Activated T-helper 1 cell treated with anti-CD3 and anti-CD28 coated beads, Interleukin-12 subunit alpha, Interleukin-12 subunit beta, Interleukin-2, Interleukin-4 antibody, amounts not matched to agents 30 ng/mL and 10 ng/mL and 1 ng/mL, durations not matched to agents 14 hours and 24 hours and 36 hours (primary cell): ENCODE results near the gene UBE3C. TPM values are rescaled to one million over a fixed set of nuclear protein-coding genes. Genes with fewer than 3 reads are reported as not detected.

ENCODE experiments used
- DNase-seq: peaks from one replicate; pipeline ENCODE4 v3.0.0; 2021; ENCODE audit warnings: low spot score
- H3K27ac Mint-ChIP-seq: one replicate; pipeline ENCODE4 v1.8.0; 2021; ENCODE audit warnings: mild to moderate bottlenecking, mixed read lengths
- H3K27me3 Mint-ChIP-seq: one replicate; pipeline ENCODE4 v1.8.0; 2022; ENCODE audit warnings: mild to moderate bottlenecking, moderate library complexity, mixed read lengths; ENCODE audit not compliant: insufficient read depth
- H3K36me3 Mint-ChIP-seq: one replicate; pipeline ENCODE4 v1.8.0; 2021; ENCODE audit warnings: low read depth, mixed read lengths
- H3K4me1 Mint-ChIP-seq: one replicate; pipeline ENCODE4 v1.8.0; 2021; ENCODE audit warnings: low read depth, mixed read lengths
- H3K4me3 Mint-ChIP-seq: one replicate; pipeline ENCODE4 v1.8.0; 2021; ENCODE audit warnings: mild to moderate bottlenecking, moderate library complexity, mixed read lengths
- H3K9me3 Mint-ChIP-seq: one replicate; pipeline ENCODE4 v1.8.0; 2021; ENCODE audit warnings: mixed read lengths
- intact Hi-C: fragments of 100-400 bp; cut with micrococcal nuclease; formaldehyde crosslinking; loops from one replicate; pipeline ENCODE4 v1.15.1; 2024
- total RNA-seq: library from RNA; stranded (reverse); gene quantifications from 2 replicates; pipeline ENCODE4 v1.2.3, GENCODE V29; 2022

UBE3C gene
- total RNA-seq, 1 donor from 2014 or later, result 91.5 TPM

DNA sequence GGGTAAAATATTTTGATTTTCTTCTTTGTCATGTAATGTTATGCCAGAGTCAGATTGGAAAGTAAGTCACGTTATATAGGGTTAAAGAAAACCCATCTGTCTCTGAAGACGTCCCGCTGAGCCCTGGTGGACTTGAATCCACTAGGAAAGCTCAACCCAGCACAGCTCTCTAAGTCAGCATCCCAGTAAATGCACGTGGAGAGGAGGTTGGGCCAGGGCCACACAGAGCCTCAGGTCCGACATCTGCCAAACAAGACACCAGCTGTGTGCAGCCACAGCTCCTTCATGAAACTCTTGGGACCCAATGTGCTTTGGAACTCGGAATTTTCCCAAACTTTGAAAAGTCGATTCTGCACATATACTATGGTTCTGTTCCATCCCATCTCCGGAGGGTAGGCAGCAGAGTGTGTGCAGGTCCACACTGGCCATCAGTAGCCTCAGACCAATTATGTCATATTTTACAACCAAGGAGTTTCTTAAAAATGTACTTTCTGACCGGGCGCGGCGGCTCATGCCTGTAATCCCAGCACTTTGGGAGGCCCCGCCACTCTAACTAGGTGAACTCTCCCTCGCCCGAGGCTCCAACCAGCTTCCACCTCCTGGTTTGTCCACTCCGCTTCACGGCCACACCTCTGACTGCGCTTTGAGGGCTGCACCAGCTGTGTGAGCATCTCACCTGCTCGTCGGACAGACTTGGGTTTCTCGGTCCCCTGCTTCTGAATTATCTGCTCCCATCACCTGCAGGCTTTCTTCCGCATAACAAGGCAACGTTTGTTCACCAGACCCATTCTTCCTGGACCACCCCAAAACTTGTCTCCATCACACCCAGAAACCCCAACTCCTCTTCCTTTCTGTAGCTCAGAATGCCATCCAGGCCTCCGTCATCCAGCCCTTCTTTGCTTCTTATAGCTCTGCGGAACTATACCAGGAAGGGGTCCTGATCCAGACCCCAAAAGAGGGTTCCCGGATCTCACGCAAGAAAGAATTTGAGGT is 168.4 kb downstream of the UBE3C start:
- H3K36me3 Mint-ChIP-seq, result no peaks in the 10 kb centered on the region
- H3K9me3 Mint-ChIP-seq, result no peaks in the 10 kb centered on the region
- H3K4me3 Mint-ChIP-seq, result no peak overlapping the region
- peak overlapping the region; percentile 67 for H3K27ac Mint-ChIP-seq
- no peak for DNase-seq
- H3K4me1 Mint-ChIP-seq, result peaks cover 39% of the 10 kb centered on the region
- no peaks in the 10 kb centered on the region for H3K27me3 Mint-ChIP-seq
- intact Hi-C loops, result no loop called here

DNA sequence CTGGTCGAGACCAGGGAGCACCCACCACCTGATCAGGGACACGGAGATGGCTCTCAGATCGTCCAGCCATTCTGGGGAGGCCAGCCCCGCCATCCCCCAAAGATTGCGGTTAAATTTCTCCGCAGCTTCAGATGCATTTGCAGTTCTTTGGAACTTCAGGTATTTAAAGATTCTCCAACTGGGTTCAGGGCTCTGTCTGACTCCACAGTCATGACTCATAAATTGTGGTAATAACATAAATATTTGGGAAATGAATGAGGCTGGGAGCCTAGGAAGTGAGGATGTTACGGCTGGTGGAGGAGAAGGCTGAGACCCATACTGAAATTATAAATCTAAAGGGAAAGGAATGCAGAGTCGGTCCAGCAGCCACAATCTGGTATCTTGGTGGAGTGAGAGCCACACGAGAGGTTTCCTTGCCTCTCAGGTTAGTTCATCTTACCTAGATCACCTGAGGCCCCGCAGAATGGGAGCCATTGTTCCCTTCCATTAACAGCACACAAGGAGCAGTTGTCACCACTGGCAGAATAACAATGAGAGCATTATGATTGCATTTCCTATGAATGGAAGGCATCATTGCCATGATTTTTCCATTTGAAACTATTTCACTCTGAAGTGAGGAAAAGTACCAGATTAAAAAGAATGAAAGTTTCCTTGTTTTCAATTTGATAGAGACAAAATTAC is 171.4 kb downstream of the UBE3C start:
- intact Hi-C loops, result no loop called here
- H3K4me3 Mint-ChIP-seq, result no peak overlapping the region
- DNase-seq, result no peak
- no peaks in the 10 kb centered on the region for H3K9me3 Mint-ChIP-seq
- H3K4me1 Mint-ChIP-seq, result peaks cover 26% of the 10 kb centered on the region
- no peak overlapping the region for H3K27ac Mint-ChIP-seq
- no peaks in the 10 kb centered on the region for H3K36me3 Mint-ChIP-seq
- no peaks in the 10 kb centered on the region for H3K27me3 Mint-ChIP-seq

DNA sequence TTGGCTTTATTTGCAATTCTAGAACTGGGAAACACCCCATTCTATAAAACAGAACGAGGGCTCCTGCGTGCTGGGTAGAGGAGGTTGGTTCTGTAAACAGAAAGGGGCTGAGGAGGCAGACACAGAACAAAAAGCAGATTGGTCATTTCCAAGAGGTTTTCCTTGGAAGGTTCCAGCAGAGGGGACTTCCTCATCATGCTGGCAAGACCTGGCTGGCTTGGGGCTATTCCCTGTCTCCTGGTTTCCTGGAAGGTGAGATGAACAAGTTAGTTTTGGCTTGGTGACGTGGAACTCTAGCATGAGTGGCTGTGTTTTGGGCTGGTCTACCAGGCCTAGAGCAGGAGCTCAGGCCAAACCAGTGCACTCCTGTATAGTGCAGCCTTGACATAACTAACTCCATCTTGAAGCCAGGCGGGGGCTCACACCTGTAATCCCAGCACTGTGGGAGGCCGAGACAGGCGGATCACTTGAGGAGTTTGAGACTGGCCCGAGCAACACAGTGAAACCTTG is 172.0 kb downstream of the UBE3C start:
- no peak overlapping the region for H3K4me3 Mint-ChIP-seq
- H3K27me3 Mint-ChIP-seq, result no peaks in the 10 kb centered on the region
- no peak overlapping the region for H3K27ac Mint-ChIP-seq
- intact Hi-C loops, result no loop called here
- peaks cover 26% of the 10 kb centered on the region for H3K4me1 Mint-ChIP-seq
- H3K9me3 Mint-ChIP-seq, result no peaks in the 10 kb centered on the region
- no peak for DNase-seq
- H3K36me3 Mint-ChIP-seq, result no peaks in the 10 kb centered on the region

DNA sequence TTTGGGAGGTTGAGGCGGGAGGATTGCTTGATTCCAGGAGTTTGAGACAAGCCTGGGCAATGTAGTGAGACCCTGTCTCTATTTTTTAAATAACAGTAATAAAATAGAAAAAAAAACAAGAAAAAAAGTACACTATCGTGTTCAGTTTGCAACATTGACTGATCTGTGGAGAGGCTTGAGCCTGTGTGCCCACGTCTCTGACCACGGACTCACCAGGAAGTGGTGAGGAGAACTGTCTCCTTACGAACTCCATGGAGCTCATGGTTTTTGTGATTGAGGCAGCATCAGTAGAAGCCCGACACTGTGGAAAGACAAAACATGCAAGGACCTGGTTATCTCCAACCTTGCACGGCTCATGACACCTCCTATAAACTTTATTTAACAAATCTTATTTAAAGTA is 174.2 kb downstream of the UBE3C start:
- Mint-ChIP-seq H3K36me3 (no peaks in the 10 kb centered on the region), H3K9me3 (no peaks in the 10 kb centered on the region), H3K4me1 (peaks cover 9% of the 10 kb centered on the region), H3K27ac (no peak overlapping the region), H3K4me3 (no peak overlapping the region), H3K27me3 (no peaks in the 10 kb centered on the region)
- intact Hi-C loops, result no loop called here
- no peak for DNase-seq

DNA sequence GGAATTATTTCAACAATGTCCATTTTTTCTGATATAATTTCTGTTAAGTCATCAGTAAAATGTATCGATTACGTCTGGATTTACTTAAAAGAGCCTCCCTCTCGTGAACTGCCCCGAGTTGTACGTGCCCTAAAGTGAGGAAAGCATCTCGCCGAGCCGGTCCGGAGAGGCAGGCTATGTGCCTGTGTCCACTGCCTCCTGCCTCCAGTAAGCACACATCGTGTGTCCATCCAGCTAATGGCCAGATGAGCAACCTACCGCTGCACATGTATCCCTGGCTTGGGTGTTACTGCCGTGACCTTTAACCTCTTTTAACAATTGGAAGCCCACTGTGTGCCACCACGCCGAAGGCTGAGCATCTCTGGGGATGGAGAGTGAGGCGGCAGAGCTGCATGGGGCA is 174.9 kb downstream of the UBE3C start:
- Mint-ChIP-seq H3K9me3 (no peaks in the 10 kb centered on the region), H3K36me3 (no peaks in the 10 kb centered on the region), H3K4me1 (peaks cover 15% of the 10 kb centered on the region), H3K27ac (no peak overlapping the region), H3K4me3 (no peak overlapping the region), H3K27me3 (no peaks in the 10 kb centered on the region)
- no peak for DNase-seq
- intact Hi-C loops, result no loop called here

- intact Hi-C loops, result loop anchor here (2.0 kb wide), 2 partner anchors 15 to 19 kb away; partner anchors contain the start of gene DNAJB6
- Mint-ChIP-seq H3K4me1 (peaks cover 10% of the 10 kb centered on the region), H3K27ac (peak overlapping the region; percentile 67), H3K36me3 (no peaks in the 10 kb centered on the region), H3K9me3 (no peaks in the 10 kb centered on the region), H3K4me3 (no peak overlapping the region), H3K27me3 (no peaks in the 10 kb centered on the region)
- no peak for DNase-seq
Observed at GRCh38 chr7:157318015-157318706, 179.4 kb downstream of the UBE3C start.

Other genes with a start within 250 kb of the UBE3C start
- gene LMBR1, start 245.7 kb upstream of the UBE3C start, total RNA-seq, result 53.5 and 55.5 TPM in 2 replicates
- gene NOM1, start 189.2 kb upstream of the UBE3C start, total RNA-seq, result 46.4 and 50.9 TPM in 2 replicates
- not detected in 2 replicates for gene MNX1, start 128.3 kb upstream of the UBE3C start, total RNA-seq
- gene DNAJB6, start 198.1 kb downstream of the UBE3C start, total RNA-seq, result 127 and 137 TPM in 2 replicates